KMS-11 (cell line): ENCODE results near the gene GGTLC2.
"Not testable (repeated sequence)": the region's sequence is repeated elsewhere in the genome, so short reads cannot be mapped to it uniquely, and the experiment has no call there.

Experiments
- H2AFZ ChIP-seq: fragments of 200-600 bp; sonication (generic); 2 replicates; pipeline ENCODE4 v1.6.1; 2016; ENCODE audit warnings: antibody characterized with exemption, mixed run types, low read depth
- H3K27ac ChIP-seq: fragments of 200-600 bp; sonication (generic); 2 replicates; pipeline ENCODE4 v1.6.1; 2016; ENCODE audit warnings: mild to moderate bottlenecking, mixed run types
- H3K27me3 ChIP-seq: fragments of 200-600 bp; sonication (generic); 2 replicates; pipeline ENCODE4 v1.6.1; 2017; ENCODE audit warnings: mild to moderate bottlenecking, low read depth, mixed run types, moderate library complexity; ENCODE audit not compliant: insufficient read depth
- H3K36me3 ChIP-seq: fragments of 200-600 bp; sonication (generic); 2 replicates; pipeline ENCODE4 v1.6.1; 2017; ENCODE audit warnings: mild to moderate bottlenecking, mixed run types; ENCODE audit not compliant: insufficient read depth
- H3K4me1 ChIP-seq: fragments of 200-600 bp; sonication (generic); 2 replicates; pipeline ENCODE4 v1.6.1; 2016; ENCODE audit warnings: mild to moderate bottlenecking, low read depth, mixed run types; ENCODE audit not compliant: poor library complexity, severe bottlenecking
- H3K4me2 ChIP-seq: fragments of 200-600 bp; sonication (generic); 2 replicates; pipeline ENCODE4 v1.7.0; 2016; ENCODE audit warnings: mild to moderate bottlenecking, mixed run types
- H3K4me3 ChIP-seq: fragments of 200-600 bp; sonication (generic); IDR thresholded peaks from 2 replicates; pipeline ENCODE4 v1.6.1; 2017; ENCODE audit warnings: low read depth, low read length, mixed read lengths; ENCODE audit not compliant: insufficient read depth
- H3K79me2 ChIP-seq: fragments of 200-600 bp; sonication (generic); 2 replicates; pipeline ENCODE4 v1.6.1; 2016; ENCODE audit warnings: low read depth, mixed run types; ENCODE audit not compliant: insufficient read depth
- H3K9ac ChIP-seq: fragments of 200-600 bp; sonication (generic); 2 replicates; pipeline ENCODE4 v1.6.1; 2016; ENCODE audit warnings: mild to moderate bottlenecking, mixed run types
- H4K20me1 ChIP-seq: fragments of 200-600 bp; sonication (generic); 2 replicates; pipeline ENCODE4 v1.6.1; 2016; ENCODE audit warnings: mild to moderate bottlenecking, mixed run types; ENCODE audit not compliant: insufficient read depth
- CTCF ChIP-seq: fragments of 200-600 bp; sonication (generic); conservative IDR thresholded peaks from 2 replicates; pipeline ENCODE4 v1.6.1; 2017; ENCODE audit warnings: low read depth, mild to moderate bottlenecking, antibody characterized with exemption, low read length, moderate library complexity, mixed read lengths

The GGTLC2 gene

DNA sequence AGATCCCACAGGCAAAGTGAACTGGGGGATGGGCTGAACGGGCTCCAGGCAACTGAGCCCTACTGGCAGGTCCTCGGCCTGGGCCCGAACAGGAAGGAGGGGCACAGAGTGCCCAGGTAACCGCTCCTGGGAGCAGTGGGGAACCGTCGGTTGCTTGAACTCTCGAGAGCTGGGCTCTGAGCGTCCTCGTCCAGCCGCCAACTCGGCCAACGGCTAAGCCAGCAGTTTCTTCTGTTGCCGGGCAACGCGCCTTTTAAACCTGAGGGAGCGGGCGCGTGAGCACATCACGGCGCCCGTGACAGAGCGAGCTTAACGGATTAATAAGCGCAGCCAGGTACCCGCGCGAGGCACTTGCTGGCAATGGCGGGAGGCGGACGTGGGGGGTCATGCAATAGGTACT is at the start of gene GGTLC2:
GGTLC2 (plus strand) TSS at position 301 of the 400 bp plus-strand sequence. CDS start 1,732 bp downstream, outside the sequence.
- H3K4me2 ChIP-seq, H3K79me2 ChIP-seq, H3K4me3 ChIP-seq, H3K9ac ChIP-seq, H3K27ac ChIP-seq, H4K20me1 ChIP-seq, H2AFZ ChIP-seq, H3K4me1 ChIP-seq, H3K27me3 ChIP-seq, H3K36me3 ChIP-seq: not testable (repeated sequence)

DNA sequence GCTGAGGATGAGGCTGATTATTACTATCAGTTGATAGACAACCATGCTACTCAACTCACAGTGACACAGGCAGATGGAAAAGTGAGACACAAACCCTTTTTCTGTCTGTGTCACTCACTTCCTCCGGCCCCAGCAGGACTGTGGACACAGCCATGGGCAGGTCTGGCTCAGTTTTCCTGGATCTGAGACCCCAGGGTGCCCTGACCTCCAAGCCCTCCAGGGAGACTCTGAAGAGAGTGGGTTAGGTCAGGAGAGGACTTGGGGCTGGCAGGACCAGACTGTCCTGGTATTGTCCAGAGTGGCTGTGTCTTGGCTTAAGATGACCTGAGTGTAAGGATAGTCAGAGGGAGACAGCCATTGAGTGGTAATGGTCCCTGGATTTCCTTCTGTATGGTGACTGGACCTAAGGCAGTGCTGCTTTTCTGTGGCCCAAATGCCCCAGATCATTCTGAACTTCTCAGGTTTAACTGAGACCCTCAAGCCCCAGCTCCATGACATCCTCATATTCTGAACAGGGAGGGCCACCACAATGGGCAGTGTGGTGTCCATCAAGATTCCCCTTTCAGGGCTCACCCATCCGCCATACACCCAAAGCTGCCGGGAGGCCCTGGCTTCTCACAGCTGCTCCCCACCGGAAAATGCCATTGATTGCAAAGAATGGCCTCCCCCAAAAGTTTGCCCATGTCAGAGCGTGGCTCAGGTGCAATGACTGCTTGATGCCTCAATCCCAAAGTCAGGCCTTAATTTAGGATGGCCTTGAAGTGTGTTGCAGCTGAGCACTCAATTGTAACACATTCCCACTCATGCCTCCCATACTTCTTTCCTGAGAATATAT is 49.2 kb upstream of the GGTLC2 start:
- no peaks in the 10 kb centered on the region for H3K79me2 ChIP-seq
- no peaks in the 10 kb centered on the region for H4K20me1 ChIP-seq
- no peak for TF ChIP-seq CTCF
- H3K27me3 ChIP-seq: no peaks in the 10 kb centered on the region
- H3K4me1 ChIP-seq: no peaks in the 10 kb centered on the region
- no peak overlapping the region for H3K4me2 ChIP-seq
- H3K9ac ChIP-seq: no peak overlapping the region
- H3K27ac ChIP-seq: no peak overlapping the region
- H2AFZ ChIP-seq: no peak overlapping the region
- no peaks in the 10 kb centered on the region for H3K36me3 ChIP-seq
- no peak overlapping the region for H3K4me3 ChIP-seq

DNA sequence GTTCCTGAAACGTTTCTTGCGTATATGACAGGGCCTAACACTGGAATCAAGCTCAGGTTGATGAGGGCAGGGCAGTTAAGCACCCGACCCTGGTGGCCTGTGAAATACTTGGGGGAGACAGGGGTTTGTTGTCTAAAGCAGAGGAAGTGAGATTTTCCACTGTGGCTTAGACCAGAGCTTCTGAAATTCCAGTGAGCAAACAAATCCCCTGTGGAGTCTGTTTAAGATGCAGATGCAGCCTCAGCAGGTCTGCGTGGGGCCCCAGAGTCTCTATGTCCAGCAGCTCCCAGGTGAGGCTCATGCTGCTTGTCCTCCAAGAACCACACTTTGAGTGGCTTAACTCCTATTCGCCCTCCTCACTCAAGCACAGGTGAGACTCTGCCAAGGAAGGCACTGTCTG is 46.3 kb upstream of the GGTLC2 start:
- Histone ChIP-seq H3K79me2 (no peaks in the 10 kb centered on the region), H3K4me1 (no peaks in the 10 kb centered on the region), H3K27ac (no peak overlapping the region), H2AFZ (no peak overlapping the region), H3K4me2 (no peak overlapping the region), H3K36me3 (no peaks in the 10 kb centered on the region), H3K9ac (no peak overlapping the region), H3K4me3 (no peak overlapping the region), H3K27me3 (no peaks in the 10 kb centered on the region), H4K20me1 (no peaks in the 10 kb centered on the region)
- no peak for TF ChIP-seq CTCF

GRCh38 chr22:22599248-22599647 is 45.2 kb upstream of the GGTLC2 start:
- Histone ChIP-seq H3K4me1 (no peaks in the 10 kb centered on the region), H3K27ac (no peak overlapping the region), H3K4me2 (no peak overlapping the region), H3K9ac (no peak overlapping the region), H3K4me3 (no peak overlapping the region), H3K36me3 (no peaks in the 10 kb centered on the region), H4K20me1 (no peaks in the 10 kb centered on the region), H2AFZ (no peak overlapping the region), H3K79me2 (no peaks in the 10 kb centered on the region), H3K27me3 (no peaks in the 10 kb centered on the region)
- no peak for TF ChIP-seq CTCF
